Psoas muscle (tissue), 8 donors: Measurements from ENCODE around the gene DNHD1. TPM values are rescaled to one million over a fixed set of nuclear protein-coding genes. Genes with fewer than 3 reads are reported as not detected.

Experiments used
- ATAC-seq, 4 donors: fragments of 200-7000 bp; cut with Tn5 transposase; one replicate each; pipeline ENCODE4 v1.9.1; 2020; ENCODE audit warnings: moderate library complexity in 3 of 4, mild to moderate bottlenecking in 2 of 4
- DNase-seq, 2 donors: peaks; one replicate each; pipeline ENCODE4 v3.0.0-alpha.2; 2020
- H3K27ac ChIP-seq: fragments of 200-600 bp; one replicate; pipeline ENCODE4 v1.8.0; 2022
- H3K27me3 ChIP-seq, 3 donors: fragments of 200-600 bp in 1 of 3; one replicate each; pipeline versions ENCODE4 v1.6.1 to v1.8.0; 2013 to 2022; ENCODE audit warnings: low read length in 2 of 3, mild to moderate bottlenecking in 2 of 3, moderate library complexity in 1 of 3; ENCODE audit not compliant: insufficient read depth in 3 of 3
- H3K36me3 ChIP-seq, 2 donors: fragments of 200-600 bp in 1 of 2; one replicate each; pipeline versions ENCODE4 v1.6.1 to v1.8.0; 2013 to 2022; ENCODE audit warnings: low read depth in 1 of 2, mild to moderate bottlenecking in 1 of 2, moderate library complexity in 1 of 2; ENCODE audit not compliant: insufficient read depth in 1 of 2
- H3K4me1 ChIP-seq: fragments of 200-600 bp; one replicate; pipeline ENCODE4 v1.8.0; 2022
- H3K4me3 ChIP-seq: fragments of 200-600 bp; one replicate; pipeline ENCODE4 v1.8.0; 2022; ENCODE audit warnings: mild to moderate bottlenecking
- H3K9me3 ChIP-seq: fragments of 200-600 bp; one replicate; pipeline ENCODE4 v1.8.0; 2022
- CTCF ChIP-seq: fragments of 200-600 bp; IDR thresholded peaks from one replicate; pipeline ENCODE4 v1.8.0; 2022; ENCODE audit warnings: antibody characterized with exemption
- WGBS, 3 donors: extraction: QIAGEN DNeasy Blood & Tissue Kit; methylation state at CpG; one replicate each; pipeline versions ENCODE4 v1.1.6 to v1.1.7; 2013; 5-methylcytosine and 5-hydroxymethylcytosine counted together
- intact Hi-C, 2 donors: fragments of 100-400 bp; cut with DNase I; formaldehyde crosslinking; loops; one replicate each; pipeline versions ENCODE4 v1.11.0 to v1.14.2; 2022
- polyA plus RNA-seq, 3 donors: library from polyadenylated mRNA; stranded (reverse); fragments of 200-250 nt; gene quantifications; one replicate each; pipeline ENCODE4 v1.2.3, GENCODE V29; 2013
- total RNA-seq, 4 donors: library from RNA; stranded (reverse); fragmentation: NEBNext Ultra II Directional in 2 of 4; extraction: Animal tissue kit (Norgen Biotek cat#: 25700) in 2 of 4; gene quantifications; one replicate each; pipeline versions ENCODE4 v1.2.1 to v1.2.4, GENCODE V29; 2021 to 2023
- donor health status: healthy with polysubstance abuse.
- donor health status: DM: no; HTN: no; CAD: no; lungs with moderate emphysema.
- donor health status: Bipolar disorder and iron deficiency.
- donor health status: healthy.
- donor health status: DM: yes; HTN: yes; CAD: no.
- donor health status: DM: no; HTN: no; CAD: no.
- donor health status: DM: no; HTN: no; CAD: no.
- donor health status: DM: yes; HTN: yes; CAD: no.

Gene DNHD1
- total and polyA plus RNA-seq, 7 donors, result 2.0 to 9.0 (median 3.4) TPM

GRCh38 chr11:6613496-6613895 is 116.4 kb downstream of the DNHD1 start:
- intact Hi-C loops, result loop anchor here (5.0 to 10.0 kb wide), 2 partner anchors 131 to 379 kb away; partner anchors contain the start of genes ARFIP2 (in 1 of the 2), CNGA4 (in 1 of the 2), FHIP1B (in 1 of the 2) and TIMM10B (in 1 of the 2)
- no peak for TF ChIP-seq CTCF
- no peaks in the 10 kb centered on the region for H3K27me3 ChIP-seq
- peak overlapping the region; percentile 100 for H3K27ac ChIP-seq
- H3K36me3 ChIP-seq, result peaks cover 9 to 64% of the 10 kb centered on the region in 2 donors
- 90 to 96% (median 95%) methylated on average over 3 of the region's 3 CpGs for WGBS, 3 donors
- H3K4me1 ChIP-seq, result peaks cover 32% of the 10 kb centered on the region
- DNase-seq (no peak), ATAC-seq (no peak)
- no peaks in the 10 kb centered on the region for H3K9me3 ChIP-seq
- peak overlapping the region; percentile 80 for H3K4me3 ChIP-seq

- intact Hi-C loops, result loop anchor here (5.0 to 10.0 kb wide), 2 partner anchors 132 to 380 kb away; partner anchors contain the start of genes ARFIP2 (in 1 of the 2), CNGA4 (in 1 of the 2), FHIP1B (in 1 of the 2) and TIMM10B (in 1 of the 2)
Measured at GRCh38 chr11:6614446-6614845, 117.4 kb downstream of the DNHD1 start.

GRCh38 chr11:6615046-6615445 is 118.0 kb downstream of the DNHD1 start:
- 94 to 98% (median 98%) methylated on average over 5 of the region's 5 CpGs for WGBS, 3 donors
- Histone ChIP-seq H3K36me3 (peaks cover 8 to 49% of the 10 kb centered on the region in 2 donors), H3K9me3 (no peaks in the 10 kb centered on the region), H3K4me1 (peaks cover 39% of the 10 kb centered on the region), H3K4me3 (no peak overlapping the region), H3K27ac (no peak overlapping the region), H3K27me3 (no peaks in the 10 kb centered on the region)
- intact Hi-C loops, result loop anchor here (5.0 to 10.0 kb wide), 3 partner anchors 67 to 380 kb away; partner anchors contain the start of genes CNGA4 (in 1 of the 2), FHIP1B (in 1 of the 2) and MRPL17 (in 1 of the 2)
- ATAC-seq (no peak), DNase-seq (no peak)
- TF ChIP-seq CTCF, result no peak

More at GRCh38 chr11:6614446-6614845, 117.4 kb downstream of the DNHD1 start:
- no peak overlapping the region for H3K4me3 ChIP-seq
- no peaks in the 10 kb centered on the region for H3K9me3 ChIP-seq
- peaks cover 8 to 55% of the 10 kb centered on the region in 2 donors for H3K36me3 ChIP-seq
- WGBS, 3 donors, result 71 to 83% (median 82%) methylated on average over 2 of the region's 2 CpGs
- DNase-seq, result no peak
- H3K27ac ChIP-seq, result no peak overlapping the region
- peaks cover 34% of the 10 kb centered on the region for H3K4me1 ChIP-seq
- no peak for TF ChIP-seq CTCF
- ATAC-seq, result no peak
- no peaks in the 10 kb centered on the region for H3K27me3 ChIP-seq

GRCh38 chr11:6615882-6616585 is 119.0 kb downstream of the DNHD1 start:
- DNase-seq (no peak), ATAC-seq (no peak)
- no peak overlapping the region for H3K4me3 ChIP-seq
- WGBS, 3 donors, result 89 to 94% (median 93%) methylated on average over 9 of the region's 9 CpGs
- no peaks in the 10 kb centered on the region for H3K27me3 ChIP-seq
- intact Hi-C loops, result loop anchor here (5.0 to 10.0 kb wide), 3 partner anchors 66 to 381 kb away; partner anchors contain the start of genes CNGA4 (in 1 of the 2), FHIP1B (in 1 of the 2) and MRPL17 (in 1 of the 2)
- no peak overlapping the region for H3K27ac ChIP-seq
- no peaks in the 10 kb centered on the region for H3K9me3 ChIP-seq
- peaks cover 36% of the 10 kb centered on the region for H3K4me1 ChIP-seq
- H3K36me3 ChIP-seq, result peaks cover 0 to 39% of the 10 kb centered on the region in 2 donors
- TF ChIP-seq CTCF, result no peak
